PC-3 (cell line): Measurements from ENCODE around the gene RBBP4. TPM values are rescaled to one million over a fixed set of nuclear protein-coding genes. Genes with fewer than 3 reads are reported as not detected.

Experiments
- ATAC-seq: fragments of 200-7000 bp; cut with Tn5 transposase; 2 replicates; pipeline ENCODE4 v1.9.1; 2020; ENCODE audit warnings: mild to moderate bottlenecking, moderate library complexity
- BruUV-seq: library from RNA; stranded (reverse); fragments of 400-500 nt; replicated peaks from 2 replicates; lab custom pipeline; 2021; lab: Mats Ljungman, UMichigan
- CTCF ChIA-PET: fragments of 300-600 bp; sonication (Branson Sonifier 250); formaldehyde crosslinking; loops from one replicate; lab custom pipeline; 2022; ENCODE audit warnings: antibody characterized with exemption; lab: Charles Lee
- POLR2A ChIA-PET: fragments of 300-600 bp; sonication (Branson Sonifier 250); formaldehyde crosslinking; loops from one replicate; lab custom pipeline; 2022; ENCODE audit warnings: antibody characterized with exemption; ENCODE audit not compliant: unreplicated experiment; lab: Charles Lee
- DNase-seq: peaks from one replicate; pipeline ENCODE4 v3.0.0-alpha.2; 2015
- H2AFZ ChIP-seq: fragments of 300-600 bp; sonication (generic); 2 replicates; pipeline ENCODE4 v1.6.0; 2016; ENCODE audit warnings: antibody characterized with exemption, low read length
- H3F3A ChIP-seq: fragments of 300-600 bp; sonication (generic); one replicate; pipeline ENCODE4 v1.6.0; 2017; ENCODE audit warnings: antibody characterized with exemption, low read length, control low read depth, mild to moderate bottlenecking; ENCODE audit not compliant: unreplicated experiment
- H3K27ac ChIP-seq: fragments of 300-600 bp; sonication (generic); 2 replicates; pipeline ENCODE4 v1.5.1; 2016; ENCODE audit warnings: mild to moderate bottlenecking, low read length
- H3K27me3 ChIP-seq: fragments of 300-600 bp; sonication (generic); 2 replicates; pipeline ENCODE4 v1.6.1; 2016; ENCODE audit warnings: low read length, mixed read lengths
- H3K36me3 ChIP-seq: fragments of 300-600 bp; sonication (generic); 2 replicates; pipeline ENCODE4 v1.6.1; 2016; ENCODE audit warnings: low read depth, mixed run types, low read length, mixed read lengths
- H3K4me1 ChIP-seq: fragments of 300-600 bp; sonication (generic); 2 replicates; pipeline ENCODE4 v1.5.1; 2016; ENCODE audit warnings: low read length; ENCODE audit not compliant: insufficient read depth
- H3K4me2 ChIP-seq: fragments of 300-600 bp; sonication (generic); 2 replicates; pipeline ENCODE4 v1.6.0; 2016; ENCODE audit warnings: low read length
- H3K4me3 ChIP-seq: fragments of 300-600 bp; sonication (generic); 2 replicates; pipeline ENCODE4 v1.5.1; 2016; ENCODE audit warnings: mild to moderate bottlenecking, low read length, mixed read lengths
- H3K79me2 ChIP-seq: fragments of 300-600 bp; sonication (generic); 2 replicates; pipeline ENCODE4 v1.6.1; 2017; ENCODE audit warnings: low read length, mixed read lengths
- H3K9ac ChIP-seq: fragments of 300-600 bp; sonication (generic); 2 replicates; pipeline ENCODE4 v1.6.0; 2016; ENCODE audit warnings: mild to moderate bottlenecking, low read length
- H3K9me2 ChIP-seq: fragments of 300-600 bp; sonication (generic); replicated peaks from 2 replicates; pipeline ENCODE4 v1.6.1; 2016; ENCODE audit warnings: mixed run types, low read length, mixed read lengths
- H3K9me3 ChIP-seq: fragments of 300-600 bp; sonication (generic); 2 replicates; pipeline ENCODE4 v1.6.1; 2016; ENCODE audit warnings: low read length, mixed read lengths
- H4K20me1 ChIP-seq: fragments of 300-600 bp; sonication (generic); 2 replicates; pipeline ENCODE4 v1.6.1; 2016; ENCODE audit warnings: low read length, mixed read lengths
- EZH2 ChIP-seq: fragments of 300-600 bp; sonication (generic); IDR thresholded peaks from one replicate; pipeline ENCODE4 v1.6.1; 2017; ENCODE audit warnings: antibody characterized with exemption, mild to moderate bottlenecking, low read length; ENCODE audit not compliant: unreplicated experiment
- EZH2phosphoT487 ChIP-seq: fragments of 300-600 bp; sonication (generic); IDR thresholded peaks from 2 replicates; pipeline ENCODE4 v1.6.1; 2018; ENCODE audit warnings: mild to moderate bottlenecking, antibody characterized with exemption, low read length, borderline replicate concordance
- intact Hi-C: fragments of 100-400 bp; cut with micrococcal nuclease; formaldehyde crosslinking; loops from 2 replicates; pipeline ENCODE4 v1.9.0; 2023
- total RNA-seq: library from RNA; depleted of rRNA; stranded (reverse); fragments of >200 nt; gene quantifications from 2 replicates; pipeline ENCODE4 v1.2.3, GENCODE V29; 2014
- TF ChIP-seq, protein P1 (sequence below): fragments of 300-600 bp; sonication (generic); conservative IDR thresholded peaks from 2 replicates; pipeline ENCODE4 v1.5.1; 2017; ENCODE audit warnings: antibody characterized with exemption, low read depth, mild to moderate bottlenecking, low read length

The RBBP4 gene
- total RNA-seq, 1 experiment from 2014 or later: 201 TPM

DNA sequence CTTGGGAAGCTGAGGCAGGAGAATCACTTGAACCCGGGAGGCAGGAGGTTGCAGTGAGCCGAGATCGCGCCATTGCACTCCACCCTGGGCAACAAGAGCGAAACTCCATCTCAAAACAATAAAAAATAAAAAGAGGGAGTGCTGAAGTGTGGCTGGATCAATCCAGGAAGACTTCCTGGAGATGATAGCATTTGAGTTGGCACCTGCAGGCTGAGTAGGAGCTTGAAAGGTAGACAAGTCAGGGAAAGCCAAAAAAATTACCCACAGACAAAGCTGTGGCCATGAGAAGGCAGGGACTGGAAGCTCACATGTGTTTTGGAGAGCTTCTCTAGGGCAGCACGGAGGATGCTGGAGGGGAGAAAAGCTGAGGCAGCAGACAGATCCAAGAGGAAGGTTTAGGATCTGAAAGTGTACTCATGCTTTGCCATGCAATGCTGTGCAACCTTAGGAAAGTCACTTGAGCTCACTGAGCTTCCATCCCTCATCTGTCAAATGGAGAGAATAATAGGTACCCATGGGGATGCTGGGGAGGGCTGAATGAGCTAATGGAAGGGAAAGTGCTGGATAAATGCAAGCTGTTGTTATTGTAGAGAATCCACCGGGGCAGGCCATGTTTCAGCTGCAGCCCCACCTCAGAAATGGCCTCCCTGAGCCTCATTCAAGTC lies 77.5 kb downstream of the RBBP4 start:
- POLR2A ChIA-PET: interaction anchor here (1.2 kb wide), 1 partner anchor 31 kb away, joined by 5 read pairs; no protein-coding TSS in a partner anchor
- no TSS peak for BruUV-seq
- no peaks in the 10 kb centered on the region for H3K79me2 ChIP-seq

DNA sequence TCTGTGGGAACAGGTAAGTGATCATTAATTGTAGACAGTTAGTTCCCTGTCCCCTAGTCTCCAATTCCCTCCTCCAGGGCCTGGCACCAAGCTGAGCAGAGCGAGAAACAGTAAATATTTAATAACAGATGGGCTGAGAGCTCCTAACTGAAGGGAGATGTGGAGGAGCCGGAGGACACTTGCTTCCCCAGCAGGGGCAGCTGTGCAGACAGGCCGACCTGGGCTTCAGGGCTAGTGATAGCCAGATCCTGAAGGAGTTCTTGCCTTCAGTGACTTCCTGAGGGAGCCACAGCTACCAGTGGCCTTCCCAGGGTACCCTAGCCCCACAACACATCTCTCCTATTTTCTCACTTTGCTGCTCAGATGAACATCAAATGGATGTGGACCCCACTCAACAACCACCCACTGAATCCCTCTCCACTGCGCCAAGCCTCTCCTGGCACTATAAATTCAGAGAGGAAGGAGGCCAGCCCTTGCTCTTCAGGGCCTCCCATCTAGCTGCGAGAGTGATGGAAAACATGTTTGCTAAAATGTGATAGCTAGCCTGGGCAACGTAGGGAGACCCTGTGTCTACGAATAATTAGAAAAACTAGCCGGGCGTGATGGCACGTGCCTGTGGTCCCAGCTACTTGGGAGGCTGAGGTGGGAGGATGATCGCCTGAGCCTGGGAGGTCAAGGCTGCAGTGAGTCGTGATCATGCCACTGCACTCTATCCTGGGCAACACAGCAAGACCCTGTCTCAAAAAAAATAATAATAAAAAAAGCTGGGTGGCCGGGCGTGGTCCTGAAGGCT lies 78.4 kb downstream of the RBBP4 start:
- BruUV-seq: no TSS peak
- Histone ChIP-seq H3K4me3 (no peak overlapping the region), H3K27me3 (no peaks in the 10 kb centered on the region), H3K9me3 (no peaks in the 10 kb centered on the region), H3K9me2 (no peaks in the 10 kb centered on the region), H4K20me1 (no peaks in the 10 kb centered on the region), H3K79me2 (no peaks in the 10 kb centered on the region), H3K9ac (no peak overlapping the region), H3F3A (no peaks in the 10 kb centered on the region), H3K4me2 (peak overlapping the region; percentile 30), H3K4me1 (peaks cover 34% of the 10 kb centered on the region), H3K36me3 (no peaks in the 10 kb centered on the region), H3K27ac (peak overlapping the region; percentile 57), H2AFZ (no peak overlapping the region)
- ChIA-PET POLR2A (interaction anchor here (1.2 kb wide), 1 partner anchor 30 kb away, joined by 5 read pairs; no protein-coding TSS in a partner anchor), CTCF (interaction anchor here (1.8 kb wide), 1 partner anchor 17 kb away, joined by 6 read pairs; no protein-coding TSS in a partner anchor)
- DNase-seq: no peak
- peak; percentile 31 for ATAC-seq
- intact Hi-C loops: no loop called here
- TF ChIP-seq EZH2phosphoT487 (no peak), EZH2 (no peak)
- TF ChIP-seq, protein P1, sequence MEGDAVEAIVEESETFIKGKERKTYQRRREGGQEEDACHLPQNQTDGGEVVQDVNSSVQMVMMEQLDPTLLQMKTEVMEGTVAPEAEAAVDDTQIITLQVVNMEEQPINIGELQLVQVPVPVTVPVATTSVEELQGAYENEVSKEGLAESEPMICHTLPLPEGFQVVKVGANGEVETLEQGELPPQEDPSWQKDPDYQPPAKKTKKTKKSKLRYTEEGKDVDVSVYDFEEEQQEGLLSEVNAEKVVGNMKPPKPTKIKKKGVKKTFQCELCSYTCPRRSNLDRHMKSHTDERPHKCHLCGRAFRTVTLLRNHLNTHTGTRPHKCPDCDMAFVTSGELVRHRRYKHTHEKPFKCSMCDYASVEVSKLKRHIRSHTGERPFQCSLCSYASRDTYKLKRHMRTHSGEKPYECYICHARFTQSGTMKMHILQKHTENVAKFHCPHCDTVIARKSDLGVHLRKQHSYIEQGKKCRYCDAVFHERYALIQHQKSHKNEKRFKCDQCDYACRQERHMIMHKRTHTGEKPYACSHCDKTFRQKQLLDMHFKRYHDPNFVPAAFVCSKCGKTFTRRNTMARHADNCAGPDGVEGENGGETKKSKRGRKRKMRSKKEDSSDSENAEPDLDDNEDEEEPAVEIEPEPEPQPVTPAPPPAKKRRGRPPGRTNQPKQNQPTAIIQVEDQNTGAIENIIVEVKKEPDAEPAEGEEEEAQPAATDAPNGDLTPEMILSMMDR: no peak

More for the DNA sequence above, 77.5 kb downstream of the RBBP4 start:
- Histone ChIP-seq H3K9me2 (no peaks in the 10 kb centered on the region), H3K9ac (no peak overlapping the region), H3K4me3 (no peak overlapping the region), H3K36me3 (no peaks in the 10 kb centered on the region), H3K27ac (no peak overlapping the region), H3K9me3 (no peaks in the 10 kb centered on the region), H4K20me1 (no peaks in the 10 kb centered on the region), H3K27me3 (no peaks in the 10 kb centered on the region), H2AFZ (no peak overlapping the region), H3K4me2 (no peak overlapping the region), H3K4me1 (peaks cover 35% of the 10 kb centered on the region), H3F3A (no peaks in the 10 kb centered on the region)
- intact Hi-C loops: no loop called here
- DNase-seq (no peak), ATAC-seq (no peak)
- CTCF ChIA-PET: interaction anchor here (1.8 kb wide), 1 partner anchor 17 kb away, joined by 6 read pairs; no protein-coding TSS in a partner anchor
- TF ChIP-seq EZH2 (no peak), EZH2phosphoT487 (no peak)
- TF ChIP-seq, protein P1: no peak
